SK-N-SH treated with all-trans-retinoic acid at 6 μM for 48 hours (cell line): ENCODE measurements around the gene SFXN5.

ENCODE experiments used
- CSRNP3 ChIP-seq: fragments of 250-450 bp; sonication (Bioruptor Pico); IDR thresholded peaks from 2 replicates; pipeline ENCODE4 v1.5.1; 2021; ENCODE audit warnings: mild to moderate bottlenecking, moderate library complexity
- ESRRG ChIP-seq: fragments of 250-450 bp; sonication (Bioruptor Pico); IDR thresholded peaks from 2 replicates; pipeline ENCODE4 v1.6.1; 2021; ENCODE audit warnings: mild to moderate bottlenecking
- GLIS3 ChIP-seq: fragments of 250-450 bp; sonication (Bioruptor Pico); IDR thresholded peaks from 2 replicates; pipeline ENCODE4 v1.5.0; 2020; ENCODE audit warnings: mild to moderate bottlenecking, moderate library complexity
- PPARA ChIP-seq: fragments of 250-450 bp; sonication (Bioruptor Pico); IDR thresholded peaks from 2 replicates; pipeline ENCODE4 v1.5.0; 2020; ENCODE audit warnings: mild to moderate bottlenecking, borderline replicate concordance
- SNAI2 ChIP-seq: fragments of 250-450 bp; sonication (Bioruptor Pico); IDR thresholded peaks from 2 replicates; pipeline ENCODE4 v1.5.0; 2020; ENCODE audit warnings: mild to moderate bottlenecking, moderate library complexity
- TOX ChIP-seq: fragments of 250-450 bp; sonication (Bioruptor Pico); IDR thresholded peaks from 2 replicates; pipeline ENCODE4 v1.8.0; 2021; ENCODE audit warnings: mild to moderate bottlenecking, moderate library complexity, borderline replicate concordance
- ZFP3 ChIP-seq: fragments of 250-450 bp; sonication (Bioruptor Pico); IDR thresholded peaks from 2 replicates; pipeline ENCODE4 v1.5.0; 2020; ENCODE audit warnings: mild to moderate bottlenecking, moderate library complexity
- TF ChIP-seq, protein P1 (sequence below): fragments of 250-450 bp; sonication (Bioruptor Pico); IDR thresholded peaks from 2 replicates; pipeline ENCODE4 v1.8.0; 2020; ENCODE audit warnings: mild to moderate bottlenecking, moderate library complexity, borderline replicate concordance

DNA sequence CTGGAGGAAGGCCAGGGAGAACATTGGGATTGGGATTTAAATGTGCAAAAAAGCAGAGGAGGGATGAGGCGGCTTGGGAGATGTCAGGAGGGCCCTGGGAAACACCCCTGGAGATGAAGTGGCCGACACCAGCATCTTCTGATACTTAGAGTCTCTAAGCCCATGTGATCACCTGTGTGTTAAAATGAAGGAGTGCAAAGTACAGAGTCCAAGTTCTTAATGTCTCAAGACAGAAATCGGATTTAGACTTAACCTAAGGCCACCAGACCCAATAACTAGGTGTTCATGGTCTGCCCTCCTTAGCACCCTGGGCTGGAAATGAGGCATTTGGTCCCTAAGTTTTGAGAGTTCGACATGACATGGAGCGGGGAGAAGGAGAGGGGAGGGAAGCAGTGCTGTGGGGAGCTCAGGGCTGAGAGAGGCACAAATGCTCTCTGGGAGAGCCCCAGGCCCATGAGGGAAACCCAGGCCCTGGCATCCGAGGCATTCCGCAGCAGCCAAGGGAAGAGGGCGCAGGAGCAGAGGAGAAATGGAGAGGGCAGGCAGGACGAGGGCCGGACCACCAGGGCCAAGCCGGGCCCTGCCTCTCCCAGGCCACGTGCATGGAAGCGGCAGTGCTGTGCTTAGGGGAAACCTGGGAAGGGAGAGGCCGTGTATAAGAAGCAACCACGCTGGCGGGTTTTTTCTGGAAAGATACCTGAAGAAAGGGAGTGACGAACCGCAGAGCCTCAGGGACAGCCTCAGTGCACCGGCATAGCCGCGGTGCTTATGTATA lies 63.3 kb downstream of the SFXN5 start:
- TF ChIP-seq, protein P1, sequence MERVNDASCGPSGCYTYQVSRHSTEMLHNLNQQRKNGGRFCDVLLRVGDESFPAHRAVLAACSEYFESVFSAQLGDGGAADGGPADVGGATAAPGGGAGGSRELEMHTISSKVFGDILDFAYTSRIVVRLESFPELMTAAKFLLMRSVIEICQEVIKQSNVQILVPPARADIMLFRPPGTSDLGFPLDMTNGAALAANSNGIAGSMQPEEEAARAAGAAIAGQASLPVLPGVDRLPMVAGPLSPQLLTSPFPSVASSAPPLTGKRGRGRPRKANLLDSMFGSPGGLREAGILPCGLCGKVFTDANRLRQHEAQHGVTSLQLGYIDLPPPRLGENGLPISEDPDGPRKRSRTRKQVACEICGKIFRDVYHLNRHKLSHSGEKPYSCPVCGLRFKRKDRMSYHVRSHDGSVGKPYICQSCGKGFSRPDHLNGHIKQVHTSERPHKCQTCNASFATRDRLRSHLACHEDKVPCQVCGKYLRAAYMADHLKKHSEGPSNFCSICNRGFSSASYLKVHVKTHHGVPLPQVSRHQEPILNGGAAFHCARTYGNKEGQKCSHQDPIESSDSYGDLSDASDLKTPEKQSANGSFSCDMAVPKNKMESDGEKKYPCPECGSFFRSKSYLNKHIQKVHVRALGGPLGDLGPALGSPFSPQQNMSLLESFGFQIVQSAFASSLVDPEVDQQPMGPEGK (CRISPR knock-in tag) = no peak
- TF ChIP-seq GLIS3 (CRISPR knock-in tag) (no peak), SNAI2 (CRISPR knock-in tag) (no peak), ZFP3 (CRISPR knock-in tag) (no peak), ESRRG (CRISPR knock-in tag) (no peak), PPARA (CRISPR knock-in tag) (no peak), TOX (CRISPR knock-in tag) (no peak), CSRNP3 (CRISPR knock-in tag) (no peak)
